ENCODE results near the gene GEMIN5.

GEMIN5 gene

DNA sequence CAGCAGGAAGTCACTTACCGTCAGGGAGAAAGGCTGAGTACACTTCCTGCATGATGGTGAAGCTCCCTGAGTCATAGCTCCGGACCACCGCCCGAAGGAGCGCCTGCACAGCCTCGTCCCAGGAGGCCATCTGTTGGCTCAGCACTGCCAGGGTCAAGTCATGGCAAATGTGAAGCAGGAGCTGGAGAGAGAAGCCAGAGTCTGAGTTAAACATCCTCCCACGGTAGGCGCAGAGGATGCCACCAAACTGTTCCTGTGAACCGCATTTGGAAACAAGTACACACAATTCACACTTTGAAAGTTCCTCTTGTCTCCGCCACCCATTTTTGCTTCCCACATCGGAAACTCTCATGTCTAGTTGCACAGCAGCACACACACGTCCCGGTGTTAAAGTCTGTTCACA, 45.6 kb downstream of the GEMIN5 start:
- Histone ChIP-seq H3K36me3 (ENCODE audit: control insufficient read depth in 4 of 4, insufficient read depth in 4 of 4, low read length in 3 of 4) (peaks cover 21 to 84% (median 58%) of the 10 kb centered on the region in 4 experiments), H3K4me3 (ENCODE audit: control insufficient read depth in 1 of 7, extremely low read depth in 1 of 7, insufficient read depth in 4 of 7, low read depth in 2 of 7, low read length in 6 of 7) (no peak overlapping the region), H3K27ac (ENCODE audit: insufficient read depth in 1 of 2, low read depth in 1 of 2, low read length in 2 of 2, poor library complexity in 1 of 2, severe bottlenecking in 2 of 2) (no peak overlapping the region), H3K9me3 (ENCODE audit: control extremely low read depth in 1 of 5, control insufficient read depth in 4 of 5, insufficient read depth in 2 of 5, low read depth in 1 of 5, low read length in 4 of 5) (peaks cover 0 to 13% (median 4%) of the 10 kb centered on the region in 5 experiments), H3K4me1 (ENCODE audit: control extremely low read depth in 1 of 4, control insufficient read depth in 4 of 4, insufficient read depth in 4 of 4, low read length in 3 of 4) (no peaks in the 10 kb centered on the region), H3K27me3 (replicated peaks in 2 of 5; ENCODE audit: control insufficient read depth in 4 of 5, insufficient read depth in 5 of 5, low read length in 4 of 5) (no peaks in the 10 kb centered on the region)
- CTCF ChIA-PET = interaction anchor here (2.3 kb wide), 1 partner anchor 20 kb away, joined by 8 read pairs; no protein-coding TSS in a partner anchor
- DNase-seq = no peak
- POLR2A ChIA-PET = no interaction called here
- WGBS (ENCODE audit: insufficient coverage) = 88% methylated on average over 11 of the region's 13 CpGs

DNA sequence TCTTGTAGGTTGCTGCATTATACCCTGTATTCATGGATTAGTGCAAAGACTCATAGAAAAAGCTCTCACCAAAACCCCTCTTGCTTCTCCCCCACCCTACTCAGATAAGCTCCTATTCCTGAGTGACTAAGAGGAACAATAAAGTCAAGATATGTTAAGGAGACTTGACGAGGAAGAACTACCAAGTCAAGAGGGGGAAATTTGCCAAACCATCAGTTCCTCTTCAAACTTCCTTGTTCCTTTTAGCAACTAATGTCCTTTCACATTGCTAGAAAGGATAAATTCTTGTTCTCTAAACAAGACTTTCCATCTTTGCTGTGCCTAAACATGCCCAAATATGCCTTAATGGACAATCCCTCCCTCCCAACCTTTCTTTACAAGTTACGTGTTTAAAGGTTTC, 52.6 kb downstream of the GEMIN5 start:
- Histone ChIP-seq H3K4me1 (ENCODE audit: control extremely low read depth in 1 of 4, control insufficient read depth in 4 of 4, insufficient read depth in 4 of 4, low read length in 3 of 4) (no peaks in the 10 kb centered on the region), H3K4me3 (ENCODE audit: control insufficient read depth in 1 of 7, extremely low read depth in 1 of 7, insufficient read depth in 4 of 7, low read depth in 2 of 7, low read length in 6 of 7) (no peak overlapping the region), H3K9me3 (ENCODE audit: control extremely low read depth in 1 of 5, control insufficient read depth in 4 of 5, insufficient read depth in 2 of 5, low read depth in 1 of 5, low read length in 4 of 5) (peaks cover 10 to 54% (median 27%) of the 10 kb centered on the region in 5 experiments), H3K27me3 (replicated peaks in 2 of 5; ENCODE audit: control insufficient read depth in 4 of 5, insufficient read depth in 5 of 5, low read length in 4 of 5) (no peaks in the 10 kb centered on the region), H3K36me3 (ENCODE audit: control insufficient read depth in 4 of 4, insufficient read depth in 4 of 4, low read length in 3 of 4) (peaks cover 26 to 75% (median 51%) of the 10 kb centered on the region in 4 experiments), H3K27ac (ENCODE audit: insufficient read depth in 1 of 2, low read depth in 1 of 2, low read length in 2 of 2, poor library complexity in 1 of 2, severe bottlenecking in 2 of 2) (no peak overlapping the region)
- no peak for DNase-seq
- 100% methylated on average over 1 of the region's 2 CpGs for WGBS (ENCODE audit: insufficient coverage)
- CTCF ChIA-PET = interaction anchor here (1.0 kb wide), 1 partner anchor 13 kb away, joined by 3 read pairs; no protein-coding TSS in a partner anchor
- POLR2A ChIA-PET = no interaction called here

DNA sequence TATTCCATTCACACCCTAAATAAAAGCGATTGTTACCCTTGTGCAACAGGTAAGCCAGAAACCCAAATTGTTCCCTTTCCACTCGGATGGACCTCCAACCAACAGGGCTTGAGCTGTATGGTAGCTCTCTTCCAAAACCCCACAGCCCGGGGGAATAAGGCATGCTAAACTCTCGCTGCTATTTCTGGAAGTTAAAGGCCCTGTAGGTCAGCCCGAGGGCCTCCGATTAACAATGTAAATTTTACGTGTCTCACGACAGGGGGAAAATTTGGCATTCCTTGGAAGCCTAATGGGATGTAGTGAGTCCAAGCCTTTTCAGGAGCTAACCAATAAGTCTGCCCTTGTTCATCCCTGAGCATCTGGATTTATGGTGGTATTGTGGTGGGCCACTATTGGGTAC, 53.6 kb downstream of the GEMIN5 start:
- ChIA-PET POLR2A (no interaction called here), CTCF (interaction anchor here (1.6 kb wide), 1 partner anchor 16 kb away, joined by 3 read pairs; no protein-coding TSS in a partner anchor)
- 97% methylated on average over 7 of the region's 8 CpGs for WGBS (ENCODE audit: insufficient coverage)
- Histone ChIP-seq H3K27ac (ENCODE audit: insufficient read depth in 1 of 2, low read depth in 1 of 2, low read length in 2 of 2, poor library complexity in 1 of 2, severe bottlenecking in 2 of 2) (no peak overlapping the region), H3K36me3 (ENCODE audit: control insufficient read depth in 4 of 4, insufficient read depth in 4 of 4, low read length in 3 of 4) (peaks cover 26 to 74% (median 44%) of the 10 kb centered on the region in 4 experiments), H3K9me3 (ENCODE audit: control extremely low read depth in 1 of 5, control insufficient read depth in 4 of 5, insufficient read depth in 2 of 5, low read depth in 1 of 5, low read length in 4 of 5) (peaks cover 12 to 60% (median 28%) of the 10 kb centered on the region in 5 experiments), H3K4me3 (ENCODE audit: control insufficient read depth in 1 of 7, extremely low read depth in 1 of 7, insufficient read depth in 4 of 7, low read depth in 2 of 7, low read length in 6 of 7) (no peak overlapping the region), H3K27me3 (replicated peaks in 2 of 5; ENCODE audit: control insufficient read depth in 4 of 5, insufficient read depth in 5 of 5, low read length in 4 of 5) (no peaks in the 10 kb centered on the region), H3K4me1 (ENCODE audit: control extremely low read depth in 1 of 4, control insufficient read depth in 4 of 4, insufficient read depth in 4 of 4, low read length in 3 of 4) (no peaks in the 10 kb centered on the region)
- no peak for DNase-seq

DNA sequence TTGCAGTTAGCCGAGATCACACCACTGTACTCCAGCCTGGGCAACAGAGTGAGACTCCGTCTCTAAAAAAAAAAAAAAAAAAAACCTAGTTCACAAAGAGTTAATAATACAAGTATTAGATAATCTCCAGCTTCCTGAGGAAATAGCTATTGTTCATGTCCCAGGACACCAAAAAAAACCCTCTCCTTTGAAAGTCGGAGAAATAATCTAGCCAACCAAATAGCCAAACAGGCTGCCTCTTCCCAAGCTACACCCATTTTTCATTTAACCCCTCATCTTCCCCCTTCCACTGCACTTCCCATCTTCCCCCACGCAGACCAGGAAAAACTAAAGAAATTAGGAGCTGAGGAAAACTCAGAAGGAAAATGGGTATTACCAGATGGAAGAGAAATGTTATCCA, 56.0 kb downstream of the GEMIN5 start:
- Histone ChIP-seq H3K36me3 (ENCODE audit: control insufficient read depth in 4 of 4, insufficient read depth in 4 of 4, low read length in 3 of 4) (peaks cover 19 to 63% (median 34%) of the 10 kb centered on the region in 4 experiments), H3K4me1 (ENCODE audit: control extremely low read depth in 1 of 4, control insufficient read depth in 4 of 4, insufficient read depth in 4 of 4, low read length in 3 of 4) (no peaks in the 10 kb centered on the region), H3K27me3 (replicated peaks in 2 of 5; ENCODE audit: control insufficient read depth in 4 of 5, insufficient read depth in 5 of 5, low read length in 4 of 5) (no peaks in the 10 kb centered on the region), H3K4me3 (ENCODE audit: control insufficient read depth in 1 of 7, extremely low read depth in 1 of 7, insufficient read depth in 4 of 7, low read depth in 2 of 7, low read length in 6 of 7) (no peak overlapping the region), H3K9me3 (ENCODE audit: control extremely low read depth in 1 of 5, control insufficient read depth in 4 of 5, insufficient read depth in 2 of 5, low read depth in 1 of 5, low read length in 4 of 5) (peaks cover 11 to 66% (median 35%) of the 10 kb centered on the region in 5 experiments), H3K27ac (ENCODE audit: insufficient read depth in 1 of 2, low read depth in 1 of 2, low read length in 2 of 2, poor library complexity in 1 of 2, severe bottlenecking in 2 of 2) (no peak overlapping the region)
- POLR2A ChIA-PET = no interaction called here
- no peak for DNase-seq
- 40% methylated on average over 1 of the region's 4 CpGs for WGBS (ENCODE audit: insufficient coverage)
- CTCF ChIA-PET = no interaction called here

DNA sequence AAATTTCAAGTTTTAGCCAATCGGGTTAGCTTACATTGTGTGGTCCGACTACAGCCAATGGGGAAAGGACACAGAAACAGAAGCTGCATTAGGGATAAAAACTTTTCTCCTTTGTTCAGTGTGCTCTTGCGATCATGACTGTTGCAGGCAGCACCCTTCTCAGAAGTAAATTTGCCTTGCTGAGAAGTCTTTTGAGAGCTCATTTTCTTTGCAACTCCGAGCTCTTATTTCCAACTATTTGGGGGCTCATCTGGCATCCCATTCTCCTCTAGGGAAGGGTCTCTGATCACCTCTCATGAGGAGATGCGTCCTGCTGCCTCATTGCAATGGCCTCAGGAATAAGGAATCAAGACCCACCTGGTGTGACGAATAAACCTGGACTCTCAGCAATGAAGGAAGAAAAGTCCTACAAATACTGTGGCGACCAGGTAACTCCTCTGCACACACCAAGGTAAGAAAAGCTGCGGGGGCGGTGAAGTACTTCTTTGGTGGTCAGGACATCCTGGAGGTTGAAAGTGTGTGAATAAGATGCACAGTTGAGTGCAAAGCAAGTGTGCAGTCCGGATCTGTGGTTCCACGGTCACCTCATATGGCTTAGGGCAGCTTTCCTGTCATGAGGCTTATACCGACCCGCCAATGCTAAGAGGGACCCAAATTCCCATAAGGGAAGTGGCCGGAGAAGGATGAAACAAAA, 59.2 kb downstream of the GEMIN5 start:
- peak in 1 of 3 donors; percentile 32 for DNase-seq
- CTCF ChIA-PET = no interaction called here
- H3K4me1 ChIP-seq (ENCODE audit: control extremely low read depth in 1 of 4, control insufficient read depth in 4 of 4, insufficient read depth in 4 of 4, low read length in 3 of 4) = no peaks in the 10 kb centered on the region
- no peak overlapping the region for H3K27ac ChIP-seq (ENCODE audit: insufficient read depth in 1 of 2, low read depth in 1 of 2, low read length in 2 of 2, poor library complexity in 1 of 2, severe bottlenecking in 2 of 2)
- no peaks in the 10 kb centered on the region for H3K27me3 ChIP-seq (replicated peaks in 2 of 5; ENCODE audit: control insufficient read depth in 4 of 5, insufficient read depth in 5 of 5, low read length in 4 of 5)
- peaks cover 21 to 65% (median 34%) of the 10 kb centered on the region in 4 experiments for H3K36me3 ChIP-seq (ENCODE audit: control insufficient read depth in 4 of 4, insufficient read depth in 4 of 4, low read length in 3 of 4)
- H3K4me3 ChIP-seq (ENCODE audit: control insufficient read depth in 1 of 7, extremely low read depth in 1 of 7, insufficient read depth in 4 of 7, low read depth in 2 of 7, low read length in 6 of 7) = no peak overlapping the region
- peaks cover 3 to 39% (median 16%) of the 10 kb centered on the region in 5 experiments for H3K9me3 ChIP-seq (ENCODE audit: control extremely low read depth in 1 of 5, control insufficient read depth in 4 of 5, insufficient read depth in 2 of 5, low read depth in 1 of 5, low read length in 4 of 5)
- 95% methylated on average over 14 of the region's 14 CpGs for WGBS (ENCODE audit: insufficient coverage)
- POLR2A ChIA-PET = interaction anchor here (0.6 kb wide), 2 partner anchors 20 to 201 kb away, joined by 3 read pairs; partner anchors contain the start of gene CNOT8

GRCh38 chr5:154873791-154874331, 64.2 kb downstream of the GEMIN5 start:
- H3K4me3 ChIP-seq (ENCODE audit: control insufficient read depth in 1 of 7, extremely low read depth in 1 of 7, insufficient read depth in 4 of 7, low read depth in 2 of 7, low read length in 6 of 7) = no peak overlapping the region
- H3K4me1 ChIP-seq (ENCODE audit: control extremely low read depth in 1 of 4, control insufficient read depth in 4 of 4, insufficient read depth in 4 of 4, low read length in 3 of 4) = no peaks in the 10 kb centered on the region
- H3K36me3 ChIP-seq (ENCODE audit: control insufficient read depth in 4 of 4, insufficient read depth in 4 of 4, low read length in 3 of 4) = peaks cover 32 to 74% (median 53%) of the 10 kb centered on the region in 4 experiments
- 95% methylated on average over 3 of the region's 5 CpGs for WGBS (ENCODE audit: insufficient coverage)
- H3K27me3 ChIP-seq (replicated peaks in 2 of 5; ENCODE audit: control insufficient read depth in 4 of 5, insufficient read depth in 5 of 5, low read length in 4 of 5) = no peaks in the 10 kb centered on the region
- H3K9me3 ChIP-seq (ENCODE audit: control extremely low read depth in 1 of 5, control insufficient read depth in 4 of 5, insufficient read depth in 2 of 5, low read depth in 1 of 5, low read length in 4 of 5) = peaks cover 1 to 12% (median 7%) of the 10 kb centered on the region in 5 experiments
- ChIA-PET CTCF (no interaction called here), POLR2A (no interaction called here)
- no peak overlapping the region for H3K27ac ChIP-seq (ENCODE audit: insufficient read depth in 1 of 2, low read depth in 1 of 2, low read length in 2 of 2, poor library complexity in 1 of 2, severe bottlenecking in 2 of 2)
- no peak for DNase-seq

- CTCF ChIA-PET = interaction anchor here (1.0 to 1.4 kb wide), 3 partner anchors 8 to 20 kb away, joined by 4 to 8 read pairs (median 5); no protein-coding TSS in a partner anchor
- POLR2A ChIA-PET = no interaction called here
- H3K36me3 ChIP-seq (ENCODE audit: control insufficient read depth in 4 of 4, insufficient read depth in 4 of 4, low read length in 3 of 4) = peaks cover 35 to 69% (median 54%) of the 10 kb centered on the region in 4 experiments
These were observed 66.3 kb downstream of the GEMIN5 start for GRCh38 chr5:154871734-154872133.

More at GRCh38 chr5:154871734-154872133, 66.3 kb downstream of the GEMIN5 start:
- no peaks in the 10 kb centered on the region for H3K4me1 ChIP-seq (ENCODE audit: control extremely low read depth in 1 of 4, control insufficient read depth in 4 of 4, insufficient read depth in 4 of 4, low read length in 3 of 4)
- 100% methylated on average over 2 of the region's 4 CpGs for WGBS (ENCODE audit: insufficient coverage)
- no peak overlapping the region for H3K4me3 ChIP-seq (ENCODE audit: control insufficient read depth in 1 of 7, extremely low read depth in 1 of 7, insufficient read depth in 4 of 7, low read depth in 2 of 7, low read length in 6 of 7)
- no peaks in the 10 kb centered on the region for H3K9me3 ChIP-seq (ENCODE audit: control extremely low read depth in 1 of 5, control insufficient read depth in 4 of 5, insufficient read depth in 2 of 5, low read depth in 1 of 5, low read length in 4 of 5)
- H3K27me3 ChIP-seq (replicated peaks in 2 of 5; ENCODE audit: control insufficient read depth in 4 of 5, insufficient read depth in 5 of 5, low read length in 4 of 5) = no peaks in the 10 kb centered on the region
- no peak for DNase-seq
- no peak overlapping the region for H3K27ac ChIP-seq (ENCODE audit: insufficient read depth in 1 of 2, low read depth in 1 of 2, low read length in 2 of 2, poor library complexity in 1 of 2, severe bottlenecking in 2 of 2)

All from common myeloid progenitor, CD34-positive (primary cell).